Fibroblast of mammary gland (primary cell): Measurements from ENCODE around the gene NINJ2.
A peak's percentile ranks its signal among the peaks of the same experiment; 100 is the strongest.

Source experiments
- DNase-seq: peaks from one replicate; pipeline ENCODE4 v3.0.0-alpha.2; 2010; ENCODE audit warnings: low read depth
- H3K4me3 ChIP-seq: 2 replicates; pipeline ENCODE4 v1.5.1; 2011; ENCODE audit warnings: low read depth, mild to moderate bottlenecking, low read length, moderate library complexity; ENCODE audit not compliant: control insufficient read depth
- CTCF ChIP-seq: conservative IDR thresholded peaks from 2 replicates; pipeline ENCODE4 v1.5.1; 2011; ENCODE audit warnings: low read depth, low read length, inconsistent platforms; ENCODE audit not compliant: control insufficient read depth, insufficient read depth

Gene NINJ2

GRCh38 chr12:571795-572531 lies 91.3 kb downstream of the NINJ2 start:
- H3K4me3 ChIP-seq, result no peak overlapping the region
- TF ChIP-seq CTCF, result no peak
- peak; percentile 13 for DNase-seq

GRCh38 chr12:570921-571794 lies 92.1 kb downstream of the NINJ2 start:
- DNase-seq, result peak; percentile 92
- peak overlapping the region; percentile 62 for H3K4me3 ChIP-seq
- no peak for TF ChIP-seq CTCF

- peak; percentile 87 for DNase-seq
- peak overlapping the region; percentile 62 for H3K4me3 ChIP-seq
- no peak for TF ChIP-seq CTCF
Measured at GRCh38 chr12:570435-570920, 92.8 kb downstream of the NINJ2 start.

GRCh38 chr12:569803-570434 lies 93.3 kb downstream of the NINJ2 start:
- H3K4me3 ChIP-seq, result peak overlapping the region; percentile 62
- peak; percentile 59 for TF ChIP-seq CTCF
- peak; percentile 71 for DNase-seq

GRCh38 chr12:569091-569676 lies 94.1 kb downstream of the NINJ2 start:
- DNase-seq, result no peak
- no peak for TF ChIP-seq CTCF
- peak overlapping the region; percentile 62 for H3K4me3 ChIP-seq

- TF ChIP-seq CTCF, result no peak
- no peak for DNase-seq
- H3K4me3 ChIP-seq, result no peak overlapping the region
Measured at GRCh38 chr12:568486-568885, 94.8 kb downstream of the NINJ2 start.
